Keratinocyte (primary cell): Measurements from ENCODE around the gene AKAP6. TPM values are rescaled to one million over a fixed set of nuclear protein-coding genes. Genes with fewer than 3 reads are reported as not detected.

Experiments used
- DNase-seq: peaks from one replicate; pipeline ENCODE4 v3.0.0-alpha.2; 2011; ENCODE audit warnings: low read depth, missing footprints, low spot score
- FAIRE-seq: peaks from 2 replicates; lab custom pipeline; 2011; peaks lifted over from hg19 to GRCh38; lab: Jason Lieb, UNC
- H2AFZ ChIP-seq: 2 replicates; pipeline ENCODE4 v1.6.0; 2012; ENCODE audit warnings: low read length, control low read depth, inconsistent platforms; ENCODE audit not compliant: control insufficient read depth
- H3K27ac ChIP-seq: 2 replicates; pipeline ENCODE4 v1.5.1; 2011; ENCODE audit warnings: low read length; ENCODE audit not compliant: control insufficient read depth, insufficient read depth
- H3K27me3 ChIP-seq: 3 replicates; pipeline ENCODE4 v1.6.0; 2011; ENCODE audit warnings: low read length; ENCODE audit not compliant: control insufficient read depth, insufficient read depth; ENCODE audit errors: extremely low read depth
- H3K36me3 ChIP-seq, 2 experiments: 2 replicates in 1 of 2; 3 replicates in 1 of 2; pipeline ENCODE4 v1.5.1; 2011; ENCODE audit warnings: low read length in 2 of 2, mild to moderate bottlenecking in 1 of 2; ENCODE audit not compliant: control insufficient read depth in 2 of 2, insufficient read depth in 2 of 2; ENCODE audit errors: extremely low read depth in 1 of 2
- H3K4me1 ChIP-seq: 3 replicates; pipeline ENCODE4 v1.5.1; 2011; ENCODE audit warnings: low read length; ENCODE audit not compliant: control insufficient read depth, insufficient read depth; ENCODE audit errors: extremely low read depth
- H3K4me2 ChIP-seq: 3 replicates; pipeline ENCODE4 v1.6.0; 2011; ENCODE audit warnings: low read depth, low read length; ENCODE audit not compliant: control insufficient read depth, insufficient read depth; ENCODE audit errors: extremely low read depth
- H3K4me3 ChIP-seq, 3 experiments: fragments of 200-600 bp in 1 of 3; sonication (generic) in 1 of 3; 2 replicates in 2 of 3; 3 replicates in 1 of 3; pipeline ENCODE4 v1.5.1; 2011 to 2016; ENCODE audit warnings: low read length in 3 of 3, mild to moderate bottlenecking in 3 of 3, control low read depth in 2 of 3, inconsistent platforms in 1 of 3, low read depth in 1 of 3, mixed read lengths in 1 of 3, mixed run types in 1 of 3, moderate library complexity in 1 of 3; ENCODE audit not compliant: control insufficient read depth in 2 of 3, insufficient read depth in 2 of 3; ENCODE audit errors: extremely low read depth in 1 of 3
- H3K79me2 ChIP-seq: 2 replicates; pipeline ENCODE4 v1.6.0; 2012; ENCODE audit warnings: low read length; ENCODE audit not compliant: control insufficient read depth, insufficient read depth
- H3K9ac ChIP-seq: 3 replicates; pipeline ENCODE4 v1.6.0; 2011; ENCODE audit warnings: low read length; ENCODE audit not compliant: control insufficient read depth, insufficient read depth; ENCODE audit errors: extremely low read depth
- H3K9me1 ChIP-seq: 3 replicates; pipeline ENCODE4 v1.6.0; 2011; ENCODE audit warnings: low read length; ENCODE audit not compliant: control insufficient read depth, insufficient read depth; ENCODE audit errors: extremely low read depth
- H3K9me3 ChIP-seq: 2 replicates; pipeline ENCODE4 v1.5.1; 2012; ENCODE audit warnings: low read depth, low read length; ENCODE audit not compliant: control insufficient read depth
- H4K20me1 ChIP-seq: 3 replicates; pipeline ENCODE4 v1.6.0; 2011; ENCODE audit warnings: low read length; ENCODE audit not compliant: control insufficient read depth, insufficient read depth; ENCODE audit errors: extremely low read depth
- EZH2 ChIP-seq: IDR thresholded peaks from one replicate; pipeline ENCODE4 v1.6.1; 2012; ENCODE audit warnings: inconsistent platforms, mild to moderate bottlenecking, low read length, moderate library complexity
- dilution Hi-C: fragments of 300-500 bp; cut with MboI; formaldehyde crosslinking; loops from one replicate; pipeline ENCODE4 v1.7.0; 2020; ENCODE audit warnings: low sequenced_read_pairs; ENCODE audit not compliant: extremely low pct_ligation_motif_present
- polyA plus RNA-seq, 5 experiments: library from polyadenylated mRNA; depleted of rRNA in 3 of 5; stranded (reverse) in 3 of 5; stranded (forward) in 1 of 5; unstranded in 1 of 5; fragments of >200 nt; gene quantifications; 1 replicate in 1 of 5; 2 replicates in 3 of 5; 3 replicates in 1 of 5; pipeline versions ENCODE4 v1.2.1 to v1.2.3, GENCODE V29; 2011 to 2012; ENCODE audit warnings: missing spikeins in 2 of 5, low read depth in 1 of 5, low replicate concordance in 1 of 5
- TF ChIP-seq, protein P1 (sequence below), 3 experiments: IDR thresholded peaks in 1 of 3; conservative IDR thresholded peaks in 1 of 3; optimal IDR thresholded peaks in 1 of 3; 2 replicates in 2 of 3; 3 replicates in 1 of 3; pipeline versions ENCODE3 to v1.5.1; 2011; ENCODE audit warnings: low read length in 3 of 3, mild to moderate bottlenecking in 3 of 3, moderate library complexity in 2 of 3, control low read depth in 1 of 3, inconsistent platforms in 1 of 3; ENCODE audit not compliant: insufficient read depth in 2 of 3; ENCODE audit errors: extremely low read depth in 1 of 3

AKAP6 gene
- polyA plus RNA-seq, 1 donor (not counting 4 experiments of a cell fraction or from before 2014, with no cell fraction given): 2.0 TPM

GRCh38 chr14:32611752-32612151 lies 282.7 kb downstream of the AKAP6 start:
- Histone ChIP-seq H3K79me2 (no peaks in the 10 kb centered on the region), H3K27me3 (no peaks in the 10 kb centered on the region), H4K20me1 (no peaks in the 10 kb centered on the region), H3K4me3 (no peak overlapping the region), H3K9ac (no peak overlapping the region), H3K36me3 (no peaks in the 10 kb centered on the region), H3K9me1 (no peaks in the 10 kb centered on the region), H3K27ac (no peak overlapping the region), H3K4me1 (peaks cover 15% of the 10 kb centered on the region), H2AFZ (peak overlapping the region; percentile 67), H3K4me2 (no peak overlapping the region), H3K9me3 (no peaks in the 10 kb centered on the region)
- TF ChIP-seq, protein P1, sequence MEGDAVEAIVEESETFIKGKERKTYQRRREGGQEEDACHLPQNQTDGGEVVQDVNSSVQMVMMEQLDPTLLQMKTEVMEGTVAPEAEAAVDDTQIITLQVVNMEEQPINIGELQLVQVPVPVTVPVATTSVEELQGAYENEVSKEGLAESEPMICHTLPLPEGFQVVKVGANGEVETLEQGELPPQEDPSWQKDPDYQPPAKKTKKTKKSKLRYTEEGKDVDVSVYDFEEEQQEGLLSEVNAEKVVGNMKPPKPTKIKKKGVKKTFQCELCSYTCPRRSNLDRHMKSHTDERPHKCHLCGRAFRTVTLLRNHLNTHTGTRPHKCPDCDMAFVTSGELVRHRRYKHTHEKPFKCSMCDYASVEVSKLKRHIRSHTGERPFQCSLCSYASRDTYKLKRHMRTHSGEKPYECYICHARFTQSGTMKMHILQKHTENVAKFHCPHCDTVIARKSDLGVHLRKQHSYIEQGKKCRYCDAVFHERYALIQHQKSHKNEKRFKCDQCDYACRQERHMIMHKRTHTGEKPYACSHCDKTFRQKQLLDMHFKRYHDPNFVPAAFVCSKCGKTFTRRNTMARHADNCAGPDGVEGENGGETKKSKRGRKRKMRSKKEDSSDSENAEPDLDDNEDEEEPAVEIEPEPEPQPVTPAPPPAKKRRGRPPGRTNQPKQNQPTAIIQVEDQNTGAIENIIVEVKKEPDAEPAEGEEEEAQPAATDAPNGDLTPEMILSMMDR (optimal IDR thresholded peaks at IDR 0.05 in 1 of 3, IDR thresholded peaks at IDR 0.05 in 1 of 3, conservative IDR thresholded peaks at IDR 0.05 in 1 of 3; ENCODE audit: extremely low read depth in 1 of 3, insufficient read depth in 2 of 3, low read length in 3 of 3): no peak
- no peak for TF ChIP-seq EZH2
- DNase-seq: no peak
- dilution Hi-C loops: no loop called here
- FAIRE-seq: peak; percentile 58

GRCh38 chr14:32618991-32619390 lies 289.9 kb downstream of the AKAP6 start:
- dilution Hi-C loops: no loop called here
- H3K4me3 ChIP-seq: no peak overlapping the region
- no peak for DNase-seq
- no peak overlapping the region for H3K27ac ChIP-seq
- no peaks in the 10 kb centered on the region for H4K20me1 ChIP-seq
- no peaks in the 10 kb centered on the region for H3K9me3 ChIP-seq
- TF ChIP-seq, protein P1 (optimal IDR thresholded peaks at IDR 0.05 in 1 of 3, IDR thresholded peaks at IDR 0.05 in 1 of 3, conservative IDR thresholded peaks at IDR 0.05 in 1 of 3; ENCODE audit: extremely low read depth in 1 of 3, insufficient read depth in 2 of 3, low read length in 3 of 3): no peak
- TF ChIP-seq EZH2: no peak
- no peak overlapping the region for H3K4me2 ChIP-seq
- no peak overlapping the region for H2AFZ ChIP-seq
- no peak overlapping the region for H3K9ac ChIP-seq
- H3K9me1 ChIP-seq: no peaks in the 10 kb centered on the region
- no peak for FAIRE-seq
- H3K79me2 ChIP-seq: no peaks in the 10 kb centered on the region
- no peaks in the 10 kb centered on the region for H3K27me3 ChIP-seq
- H3K36me3 ChIP-seq: no peaks in the 10 kb centered on the region
- peaks cover 7% of the 10 kb centered on the region for H3K4me1 ChIP-seq
